ENCODE measurements around the gene SCLT1. TPM values are rescaled to one million over a fixed set of nuclear protein-coding genes. Genes with fewer than 3 reads are reported as not detected.

Gene SCLT1
- total and polyA plus RNA-seq, 7 donors: 3.0 to 18.8 (median 9.9) TPM

DNA sequence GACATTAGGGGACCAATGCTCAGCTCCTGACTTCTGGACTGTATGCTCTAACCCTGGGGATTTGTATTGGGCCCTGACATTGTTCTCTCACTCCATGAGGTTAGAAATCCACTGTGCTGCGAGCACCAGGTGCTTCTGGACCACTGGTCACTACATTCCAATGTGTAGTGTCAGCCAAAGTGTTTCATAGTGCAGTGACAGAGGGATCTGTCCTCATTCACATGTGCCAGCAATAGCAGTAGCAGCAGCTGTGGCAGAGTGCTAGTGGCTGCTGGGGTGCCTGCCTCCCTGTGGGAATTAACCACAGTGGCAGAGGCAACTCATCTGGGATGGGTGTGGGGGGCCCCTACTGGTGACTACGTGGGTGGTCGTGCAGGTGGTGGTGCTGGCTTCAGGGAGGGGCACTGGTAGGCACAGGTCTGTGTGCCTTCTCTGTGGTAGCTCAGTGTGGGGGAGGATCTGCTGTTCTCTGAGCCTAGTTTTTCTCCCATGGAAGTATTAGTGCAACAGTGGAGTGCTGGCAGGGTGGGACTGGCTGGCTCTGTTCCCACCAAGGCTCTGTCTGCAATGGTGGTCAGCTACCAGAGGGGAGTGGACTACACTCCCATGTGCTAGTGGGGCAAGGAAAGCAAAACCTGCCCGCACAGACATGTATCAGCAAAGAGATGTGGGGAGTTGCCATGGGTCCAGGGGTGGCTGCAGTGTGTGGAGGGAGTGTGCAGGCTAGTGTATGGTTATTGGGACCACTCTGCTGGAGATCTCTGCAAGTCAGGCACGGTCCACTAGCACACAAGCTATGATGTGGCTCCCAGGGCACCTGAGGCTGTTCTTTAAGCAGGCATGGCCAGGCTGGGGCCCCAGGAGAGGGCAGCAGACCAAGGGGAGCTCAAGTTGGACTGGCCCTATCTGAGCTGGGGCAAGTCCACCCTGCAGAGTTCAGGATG is 78.5 kb downstream of the SCLT1 start:
- peaks cover 0 to 9% (median 0%) of the 10 kb centered on the region in 4 donors for H3K9me3 ChIP-seq
- intact Hi-C loops (cut with DNase I): no loop called here
- DNase-seq: no peak

DNA sequence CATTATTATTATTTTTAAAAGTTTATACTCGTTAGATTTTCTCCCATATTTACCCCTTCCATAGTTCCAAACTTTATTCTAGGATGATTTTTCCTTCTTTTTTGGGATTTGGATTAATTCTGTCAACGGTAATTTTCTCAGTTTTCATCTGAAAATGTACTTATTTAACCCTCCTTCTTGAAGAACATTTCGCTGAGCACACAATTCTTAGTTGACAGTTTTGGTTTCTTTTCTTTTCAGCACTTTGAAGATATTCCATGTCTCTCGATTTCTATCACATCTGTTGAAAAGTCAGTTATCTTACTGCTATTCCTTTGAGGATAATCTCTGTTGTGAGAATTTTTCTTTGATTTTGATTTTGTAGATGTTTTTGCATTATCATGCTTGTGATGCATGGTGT is 85.2 kb downstream of the SCLT1 start:
- intact Hi-C loops (cut with DNase I): no loop called here
- H3K27me3 ChIP-seq: no peaks in the 10 kb centered on the region
- H3K27ac ChIP-seq: no peak overlapping the region
- WGBS, 2 donors: 93 to 98% methylated on average over 4 of the region's 4 CpGs
- H3K36me3 ChIP-seq: no peaks in the 10 kb centered on the region
- H3K4me1 ChIP-seq: no peaks in the 10 kb centered on the region
- TF ChIP-seq, protein P1, sequence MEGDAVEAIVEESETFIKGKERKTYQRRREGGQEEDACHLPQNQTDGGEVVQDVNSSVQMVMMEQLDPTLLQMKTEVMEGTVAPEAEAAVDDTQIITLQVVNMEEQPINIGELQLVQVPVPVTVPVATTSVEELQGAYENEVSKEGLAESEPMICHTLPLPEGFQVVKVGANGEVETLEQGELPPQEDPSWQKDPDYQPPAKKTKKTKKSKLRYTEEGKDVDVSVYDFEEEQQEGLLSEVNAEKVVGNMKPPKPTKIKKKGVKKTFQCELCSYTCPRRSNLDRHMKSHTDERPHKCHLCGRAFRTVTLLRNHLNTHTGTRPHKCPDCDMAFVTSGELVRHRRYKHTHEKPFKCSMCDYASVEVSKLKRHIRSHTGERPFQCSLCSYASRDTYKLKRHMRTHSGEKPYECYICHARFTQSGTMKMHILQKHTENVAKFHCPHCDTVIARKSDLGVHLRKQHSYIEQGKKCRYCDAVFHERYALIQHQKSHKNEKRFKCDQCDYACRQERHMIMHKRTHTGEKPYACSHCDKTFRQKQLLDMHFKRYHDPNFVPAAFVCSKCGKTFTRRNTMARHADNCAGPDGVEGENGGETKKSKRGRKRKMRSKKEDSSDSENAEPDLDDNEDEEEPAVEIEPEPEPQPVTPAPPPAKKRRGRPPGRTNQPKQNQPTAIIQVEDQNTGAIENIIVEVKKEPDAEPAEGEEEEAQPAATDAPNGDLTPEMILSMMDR (IDR thresholded peaks at IDR 0.05): no peak
- TF ChIP-seq POLR2A (IDR thresholded peaks at IDR 0.05) (no peak), POLR2AphosphoS5 (IDR thresholded peaks at IDR 0.05) (no peak), EP300 (IDR thresholded peaks at IDR 0.05) (no peak)
- no peak for DNase-seq
- H3K9me3 ChIP-seq: peaks cover 0 to 5% (median 2%) of the 10 kb centered on the region in 4 donors
- H3K4me3 ChIP-seq: no peak overlapping the region

More for the DNA sequence above, 78.5 kb downstream of the SCLT1 start:
- WGBS, 2 donors: 95 to 98% methylated on average over 5 of the region's 5 CpGs
- TF ChIP-seq EP300 (IDR thresholded peaks at IDR 0.05): no peak
- Histone ChIP-seq H3K27me3 (no peaks in the 10 kb centered on the region), H3K4me3 (no peak overlapping the region), H3K27ac (no peak overlapping the region), H3K36me3 (peaks cover 0 to 8% (median 0%) of the 10 kb centered on the region in 4 donors), H3K4me1 (no peaks in the 10 kb centered on the region)

DNA sequence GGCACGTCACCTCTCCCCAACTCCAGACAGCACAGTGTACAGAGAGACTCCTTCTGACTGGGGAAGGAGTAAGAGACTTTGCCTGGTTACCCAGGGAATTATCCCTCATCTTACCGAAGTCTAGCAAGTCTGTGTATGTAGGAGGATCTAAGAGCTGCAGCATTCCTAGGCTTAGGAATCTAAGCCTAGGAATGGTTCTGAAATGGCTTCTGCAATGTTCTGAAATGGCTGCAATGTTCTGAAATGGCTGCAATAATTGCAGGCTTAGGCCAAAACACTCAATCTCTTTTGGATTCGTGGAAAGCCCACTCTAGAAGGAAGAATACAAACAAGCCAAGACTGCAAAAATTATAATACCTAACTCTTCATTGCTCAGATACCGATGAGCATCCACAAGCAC is 106.4 kb downstream of the SCLT1 start:
- no peaks in the 10 kb centered on the region for H3K27me3 ChIP-seq
- no peaks in the 10 kb centered on the region for H3K9me3 ChIP-seq
- no peak for TF ChIP-seq POLR2AphosphoS5 (IDR thresholded peaks at IDR 0.05)
- TF ChIP-seq EP300 (IDR thresholded peaks at IDR 0.05): no peak
- TF ChIP-seq, protein P1 (IDR thresholded peaks at IDR 0.05): no peak
- no peak for TF ChIP-seq POLR2A (IDR thresholded peaks at IDR 0.05)
- H3K36me3 ChIP-seq: peaks cover 4 to 20% (median 7%) of the 10 kb centered on the region in 4 donors
- H3K4me3 ChIP-seq: no peak overlapping the region
- WGBS, 2 donors: 98% methylated on average over 4 of the region's 4 CpGs
- no peak overlapping the region for H3K27ac ChIP-seq
- DNase-seq: no peak
- no peaks in the 10 kb centered on the region for H3K4me1 ChIP-seq
- intact Hi-C loops (cut with DNase I): no loop called here

DNA sequence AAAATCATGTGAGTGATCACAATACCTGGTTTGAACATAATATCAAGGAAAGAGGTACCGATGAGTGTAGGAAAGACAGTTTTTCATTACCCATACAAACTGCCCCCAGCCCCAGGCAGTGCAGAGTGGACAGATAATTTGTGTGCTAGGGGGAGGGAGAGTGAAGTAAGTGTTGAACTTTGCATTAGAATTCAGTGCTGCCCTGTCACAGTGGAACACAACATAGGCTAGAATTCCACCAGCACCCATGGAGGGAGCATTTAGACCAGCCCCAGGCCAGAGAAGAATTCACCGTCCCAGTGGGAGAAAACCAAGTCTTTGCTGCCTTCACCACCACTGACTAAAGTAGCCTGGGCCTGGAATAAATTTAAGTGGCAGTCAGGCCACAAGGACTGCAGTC is 107.3 kb downstream of the SCLT1 start:
- no peak overlapping the region for H3K27ac ChIP-seq
- H3K36me3 ChIP-seq: peaks cover 4 to 20% (median 7%) of the 10 kb centered on the region in 4 donors
- no peaks in the 10 kb centered on the region for H3K4me1 ChIP-seq
- no peaks in the 10 kb centered on the region for H3K9me3 ChIP-seq
- TF ChIP-seq POLR2AphosphoS5 (IDR thresholded peaks at IDR 0.05): no peak
- TF ChIP-seq, protein P1 (IDR thresholded peaks at IDR 0.05): no peak
- TF ChIP-seq EP300 (IDR thresholded peaks at IDR 0.05): no peak
- no peak for TF ChIP-seq POLR2A (IDR thresholded peaks at IDR 0.05)
- intact Hi-C loops (cut with DNase I): no loop called here
- H3K4me3 ChIP-seq: no peak overlapping the region
- 96 to 98% methylated on average over 2 of the region's 2 CpGs for WGBS, 2 donors
- no peak for DNase-seq
- no peaks in the 10 kb centered on the region for H3K27me3 ChIP-seq

DNA sequence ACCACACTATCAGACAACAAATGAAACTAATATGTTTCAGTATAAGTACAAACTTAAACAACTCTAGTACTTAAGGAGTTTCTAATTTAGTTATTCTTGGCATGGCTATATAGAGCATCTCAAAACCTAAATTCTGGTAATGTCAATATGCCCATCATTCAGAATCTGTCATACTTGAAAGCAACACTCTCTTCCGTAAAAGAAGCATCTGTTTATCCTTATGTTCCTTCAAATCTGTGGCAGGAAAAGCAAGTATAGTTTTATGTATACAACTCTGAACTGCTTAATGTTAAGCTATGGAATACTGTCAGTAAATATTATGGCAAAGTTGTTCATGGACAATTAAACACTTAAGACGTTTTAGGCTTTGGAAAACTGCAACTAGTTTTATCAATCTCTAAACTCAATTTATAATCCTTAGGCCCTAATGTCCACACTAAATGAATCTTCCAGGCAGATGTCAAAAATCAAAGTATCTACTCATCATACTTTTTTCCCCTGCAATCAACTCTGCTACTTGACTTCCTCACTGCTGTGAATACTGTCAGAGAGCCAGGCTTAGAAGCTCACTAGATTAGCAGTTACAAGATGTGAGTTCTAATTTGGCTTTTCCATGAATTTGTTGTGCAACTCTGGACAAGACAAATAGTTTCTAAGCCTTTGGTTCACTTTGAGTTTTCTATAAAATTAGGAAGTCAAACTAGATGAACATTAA is 109.4 kb downstream of the SCLT1 start:
- intact Hi-C loops (cut with DNase I): no loop called here
- DNase-seq: no peak
- WGBS, 2 donors: 70 to 81% methylated on average over 2 of the region's 2 CpGs
- peaks cover 0 to 20% (median 7%) of the 10 kb centered on the region in 4 donors for H3K36me3 ChIP-seq
- H3K27me3 ChIP-seq: no peaks in the 10 kb centered on the region
- no peaks in the 10 kb centered on the region for H3K9me3 ChIP-seq
- H3K4me3 ChIP-seq: no peak overlapping the region
- H3K27ac ChIP-seq: no peak overlapping the region
- H3K4me1 ChIP-seq: no peaks in the 10 kb centered on the region
- TF ChIP-seq POLR2AphosphoS5 (IDR thresholded peaks at IDR 0.05) (no peak), POLR2A (IDR thresholded peaks at IDR 0.05) (no peak), EP300 (IDR thresholded peaks at IDR 0.05) (no peak)
- TF ChIP-seq, protein P1 (IDR thresholded peaks at IDR 0.05): no peak

Data from sigmoid colon (tissue), 7 donors.